Astrocyte (in vitro differentiated cells and primary cell): ENCODE data around the gene CFD. TPM values are rescaled to one million over a fixed set of nuclear protein-coding genes. Genes with fewer than 3 reads are reported as not detected.

Experiments
- DNase-seq: peaks from one replicate; pipeline ENCODE4 v3.0.0-alpha.2; 2010; ENCODE audit warnings: low read depth
- FAIRE-seq: peaks from 2 replicates; lab custom pipeline; 2011; peaks lifted over from hg19 to GRCh38; lab: Jason Lieb, UNC
- H2AFZ ChIP-seq: 2 replicates; pipeline ENCODE4 v1.6.0; 2012; ENCODE audit warnings: low read depth, low read length, inconsistent platforms
- H3K27ac ChIP-seq: 2 replicates; pipeline ENCODE4 v1.5.1; 2011; ENCODE audit warnings: low read depth, low read length, inconsistent platforms
- H3K27me3 ChIP-seq: 2 replicates; pipeline ENCODE4 v1.6.0; 2011; ENCODE audit warnings: low read length, inconsistent platforms; ENCODE audit not compliant: insufficient read depth
- H3K36me3 ChIP-seq: 2 replicates; pipeline ENCODE4 v1.5.1; 2011; ENCODE audit warnings: low read length, inconsistent platforms; ENCODE audit not compliant: insufficient read depth
- H3K4me1 ChIP-seq: 2 replicates; pipeline ENCODE4 v1.5.1; 2011; ENCODE audit warnings: low read length, inconsistent platforms; ENCODE audit not compliant: insufficient read depth
- H3K4me2 ChIP-seq: 2 replicates; pipeline ENCODE4 v1.6.0; 2012; ENCODE audit warnings: low read length, inconsistent platforms
- H3K4me3 ChIP-seq: 2 replicates; pipeline ENCODE4 v1.5.1; 2011; ENCODE audit warnings: low read depth, mild to moderate bottlenecking, low read length, inconsistent platforms; ENCODE audit not compliant: insufficient read depth
- H3K79me2 ChIP-seq: 2 replicates; pipeline ENCODE4 v1.6.0; 2012; ENCODE audit warnings: mild to moderate bottlenecking, low read length, inconsistent platforms; ENCODE audit not compliant: insufficient read depth
- H3K9ac ChIP-seq: 2 replicates; pipeline ENCODE4 v1.6.0; 2012; ENCODE audit warnings: mild to moderate bottlenecking, low read length, inconsistent platforms
- H3K9me3 ChIP-seq: 2 replicates; pipeline ENCODE4 v1.5.1; 2012; ENCODE audit warnings: low read depth, mild to moderate bottlenecking, low read length, inconsistent platforms; ENCODE audit not compliant: insufficient read depth
- H4K20me1 ChIP-seq: 2 replicates; pipeline ENCODE4 v1.6.0; 2012; ENCODE audit warnings: low read length, inconsistent platforms; ENCODE audit not compliant: insufficient read depth
- H3K27ac Mint-ChIP-seq: one replicate; pipeline ENCODE4 v1.8.0; 2021; ENCODE audit warnings: mild to moderate bottlenecking, mixed read lengths; ENCODE audit not compliant: unreplicated experiment
- H3K27me3 Mint-ChIP-seq: one replicate; pipeline ENCODE4 v1.8.0; 2021; ENCODE audit warnings: low read depth, mixed read lengths; ENCODE audit not compliant: unreplicated experiment
- H3K36me3 Mint-ChIP-seq: one replicate; pipeline ENCODE4 v1.8.0; 2021; ENCODE audit warnings: low read depth, mixed read lengths; ENCODE audit not compliant: unreplicated experiment
- H3K4me1 Mint-ChIP-seq: one replicate; pipeline ENCODE4 v1.8.0; 2021; ENCODE audit warnings: low read depth, mixed read lengths; ENCODE audit not compliant: unreplicated experiment
- H3K4me3 Mint-ChIP-seq: one replicate; pipeline ENCODE4 v1.8.0; 2021; ENCODE audit warnings: mild to moderate bottlenecking, moderate library complexity, mixed read lengths; ENCODE audit not compliant: unreplicated experiment
- H3K9me3 Mint-ChIP-seq: one replicate; pipeline ENCODE4 v1.8.0; 2021; ENCODE audit warnings: mild to moderate bottlenecking, mixed read lengths; ENCODE audit not compliant: unreplicated experiment
- CTCF ChIP-seq: IDR thresholded peaks from 2 replicates; pipeline ENCODE4 v1.5.1; 2011; ENCODE audit warnings: low read depth, mild to moderate bottlenecking, inconsistent platforms, low read length, moderate library complexity; ENCODE audit not compliant: insufficient read depth
- EZH2 ChIP-seq: IDR thresholded peaks from 2 replicates; pipeline ENCODE4 v1.6.1; 2012; ENCODE audit warnings: mild to moderate bottlenecking, low read length, inconsistent platforms; ENCODE audit not compliant: insufficient read depth
- total RNA-seq: library from RNA; stranded (reverse); gene quantifications from 2 replicates; pipeline ENCODE4 v1.2.1, GENCODE V29; 2021

The CFD gene
- total RNA-seq, 1 donor from 2014 or later = 0.59 TPM

GRCh38 chr19:812747-813218 lies 46.7 kb upstream of the CFD start:
- H3K27me3 Mint-ChIP-seq = no peaks in the 10 kb centered on the region
- peaks cover 20% of the 10 kb centered on the region for H3K36me3 ChIP-seq

GRCh38 chr19:813219-814151 lies 46.0 kb upstream of the CFD start:
- no peaks in the 10 kb centered on the region for H3K9me3 Mint-ChIP-seq
- H3K27ac ChIP-seq = no peak overlapping the region
- no peaks in the 10 kb centered on the region for H3K27me3 ChIP-seq
- H4K20me1 ChIP-seq = peaks cover 48% of the 10 kb centered on the region
- no peak overlapping the region for H2AFZ ChIP-seq
- H3K4me1 ChIP-seq = no peaks in the 10 kb centered on the region
- H3K27me3 Mint-ChIP-seq = no peaks in the 10 kb centered on the region
- no peak overlapping the region for H3K9ac ChIP-seq
- peaks cover 23% of the 10 kb centered on the region for H3K79me2 ChIP-seq
- H3K4me2 ChIP-seq = no peak overlapping the region
- H3K4me1 Mint-ChIP-seq = no peaks in the 10 kb centered on the region
- no peak overlapping the region for H3K4me3 Mint-ChIP-seq
- no peak overlapping the region for H3K27ac Mint-ChIP-seq
- FAIRE-seq (no peak), DNase-seq (no peak)
- H3K36me3 Mint-ChIP-seq = peaks cover 7% of the 10 kb centered on the region
- no peaks in the 10 kb centered on the region for H3K9me3 ChIP-seq
- TF ChIP-seq EZH2 = no peak
- TF ChIP-seq CTCF = no peak
- no peak overlapping the region for H3K4me3 ChIP-seq
- peaks cover 17% of the 10 kb centered on the region for H3K36me3 ChIP-seq

More at GRCh38 chr19:812747-813218, 46.7 kb upstream of the CFD start:
- FAIRE-seq (no peak), DNase-seq (no peak)
- H3K9me3 Mint-ChIP-seq = no peaks in the 10 kb centered on the region
- H3K27ac Mint-ChIP-seq = no peak overlapping the region
- H3K4me3 Mint-ChIP-seq = no peak overlapping the region
- Histone ChIP-seq H3K9me3 (no peaks in the 10 kb centered on the region), H3K4me1 (no peaks in the 10 kb centered on the region), H4K20me1 (peaks cover 54% of the 10 kb centered on the region), H3K4me3 (no peak overlapping the region), H3K9ac (no peak overlapping the region), H3K4me2 (no peak overlapping the region), H3K27me3 (no peaks in the 10 kb centered on the region), H3K79me2 (peaks cover 29% of the 10 kb centered on the region), H2AFZ (no peak overlapping the region), H3K27ac (no peak overlapping the region)
- TF ChIP-seq EZH2 (no peak), CTCF (no peak)
- H3K36me3 Mint-ChIP-seq = peaks cover 8% of the 10 kb centered on the region
- H3K4me1 Mint-ChIP-seq = no peaks in the 10 kb centered on the region
